Astrocyte (in vitro differentiated cells and primary cell): ENCODE data around the gene ATF6. TPM values are rescaled to one million over a fixed set of nuclear protein-coding genes. Genes with fewer than 3 reads are reported as not detected.

Experiments used
- DNase-seq: peaks from one replicate; pipeline ENCODE4 v3.0.0-alpha.2; 2010; ENCODE audit warnings: low read depth
- FAIRE-seq: peaks from 2 replicates; lab custom pipeline; 2011; peaks lifted over from hg19 to GRCh38; lab: Jason Lieb, UNC
- H2AFZ ChIP-seq: 2 replicates; pipeline ENCODE4 v1.6.0; 2012; ENCODE audit warnings: low read depth, low read length, inconsistent platforms
- H3K27ac ChIP-seq: 2 replicates; pipeline ENCODE4 v1.5.1; 2011; ENCODE audit warnings: low read depth, low read length, inconsistent platforms
- H3K27me3 ChIP-seq: 2 replicates; pipeline ENCODE4 v1.6.0; 2011; ENCODE audit warnings: low read length, inconsistent platforms; ENCODE audit not compliant: insufficient read depth
- H3K36me3 ChIP-seq: 2 replicates; pipeline ENCODE4 v1.5.1; 2011; ENCODE audit warnings: low read length, inconsistent platforms; ENCODE audit not compliant: insufficient read depth
- H3K4me1 ChIP-seq: 2 replicates; pipeline ENCODE4 v1.5.1; 2011; ENCODE audit warnings: low read length, inconsistent platforms; ENCODE audit not compliant: insufficient read depth
- H3K4me2 ChIP-seq: 2 replicates; pipeline ENCODE4 v1.6.0; 2012; ENCODE audit warnings: low read length, inconsistent platforms
- H3K4me3 ChIP-seq: 2 replicates; pipeline ENCODE4 v1.5.1; 2011; ENCODE audit warnings: low read depth, mild to moderate bottlenecking, low read length, inconsistent platforms; ENCODE audit not compliant: insufficient read depth
- H3K79me2 ChIP-seq: 2 replicates; pipeline ENCODE4 v1.6.0; 2012; ENCODE audit warnings: mild to moderate bottlenecking, low read length, inconsistent platforms; ENCODE audit not compliant: insufficient read depth
- H3K9ac ChIP-seq: 2 replicates; pipeline ENCODE4 v1.6.0; 2012; ENCODE audit warnings: mild to moderate bottlenecking, low read length, inconsistent platforms
- H3K9me3 ChIP-seq: 2 replicates; pipeline ENCODE4 v1.5.1; 2012; ENCODE audit warnings: low read depth, mild to moderate bottlenecking, low read length, inconsistent platforms; ENCODE audit not compliant: insufficient read depth
- H4K20me1 ChIP-seq: 2 replicates; pipeline ENCODE4 v1.6.0; 2012; ENCODE audit warnings: low read length, inconsistent platforms; ENCODE audit not compliant: insufficient read depth
- H3K27ac Mint-ChIP-seq: one replicate; pipeline ENCODE4 v1.8.0; 2021; ENCODE audit warnings: mild to moderate bottlenecking, mixed read lengths; ENCODE audit not compliant: unreplicated experiment
- H3K27me3 Mint-ChIP-seq: one replicate; pipeline ENCODE4 v1.8.0; 2021; ENCODE audit warnings: low read depth, mixed read lengths; ENCODE audit not compliant: unreplicated experiment
- H3K36me3 Mint-ChIP-seq: one replicate; pipeline ENCODE4 v1.8.0; 2021; ENCODE audit warnings: low read depth, mixed read lengths; ENCODE audit not compliant: unreplicated experiment
- H3K4me1 Mint-ChIP-seq: one replicate; pipeline ENCODE4 v1.8.0; 2021; ENCODE audit warnings: low read depth, mixed read lengths; ENCODE audit not compliant: unreplicated experiment
- H3K4me3 Mint-ChIP-seq: one replicate; pipeline ENCODE4 v1.8.0; 2021; ENCODE audit warnings: mild to moderate bottlenecking, moderate library complexity, mixed read lengths; ENCODE audit not compliant: unreplicated experiment
- H3K9me3 Mint-ChIP-seq: one replicate; pipeline ENCODE4 v1.8.0; 2021; ENCODE audit warnings: mild to moderate bottlenecking, mixed read lengths; ENCODE audit not compliant: unreplicated experiment
- EZH2 ChIP-seq: IDR thresholded peaks from 2 replicates; pipeline ENCODE4 v1.6.1; 2012; ENCODE audit warnings: mild to moderate bottlenecking, low read length, inconsistent platforms; ENCODE audit not compliant: insufficient read depth
- total RNA-seq: library from RNA; stranded (reverse); gene quantifications from 2 replicates; pipeline ENCODE4 v1.2.1, GENCODE V29; 2021
- TF ChIP-seq, protein P1 (sequence below): IDR thresholded peaks from 2 replicates; pipeline ENCODE4 v1.5.1; 2011; ENCODE audit warnings: low read depth, mild to moderate bottlenecking, inconsistent platforms, low read length, moderate library complexity; ENCODE audit not compliant: insufficient read depth

The ATF6 gene
- total RNA-seq, 1 donor from 2014 or later, result 25.4 TPM

DNA sequence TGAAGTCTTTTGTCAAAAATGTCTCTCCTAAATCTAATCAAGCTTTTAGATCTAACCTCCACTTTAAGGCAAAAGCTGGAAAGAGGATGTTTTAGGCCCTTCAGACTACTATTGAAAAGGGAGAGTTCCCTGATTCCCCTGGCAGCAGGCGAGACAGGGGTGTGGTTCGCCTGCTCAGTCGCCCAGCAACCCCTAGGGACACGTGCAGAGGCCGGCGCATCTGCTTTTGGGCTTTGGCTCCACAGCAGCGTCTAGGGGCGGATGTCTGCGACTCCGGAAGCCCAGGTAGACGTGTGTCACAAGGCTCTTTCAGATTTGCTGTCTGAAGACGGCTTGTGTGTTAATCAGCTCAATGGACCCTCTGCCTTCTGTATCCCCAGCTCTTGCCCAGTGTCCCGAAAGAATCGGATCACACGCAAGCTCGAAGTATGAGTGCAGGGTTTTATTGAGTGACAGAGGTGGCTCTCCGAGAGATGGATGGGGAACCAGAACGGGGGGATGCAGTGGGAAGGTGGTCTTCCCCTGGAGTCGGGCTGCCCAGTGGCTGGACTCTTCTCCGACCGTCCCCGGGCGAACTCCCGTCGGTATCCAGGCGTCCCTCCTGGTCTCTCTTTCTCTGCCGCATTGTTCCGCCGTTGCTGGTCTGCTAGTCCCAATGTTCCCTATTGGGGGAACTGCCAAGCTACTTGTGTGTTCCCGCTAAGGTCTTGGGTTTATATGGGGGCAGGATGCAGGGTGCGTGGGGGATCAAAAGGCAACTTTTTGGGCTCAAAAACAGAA is 212.1 kb downstream of the ATF6 start:
- FAIRE-seq (no peak), DNase-seq (no peak)
- Histone ChIP-seq H3K4me3 (no peak overlapping the region), H3K27me3 (no peaks in the 10 kb centered on the region), H4K20me1 (no peaks in the 10 kb centered on the region), H3K79me2 (no peaks in the 10 kb centered on the region), H3K4me2 (no peak overlapping the region), H2AFZ (no peak overlapping the region), H3K4me1 (no peaks in the 10 kb centered on the region), H3K36me3 (no peaks in the 10 kb centered on the region), H3K27ac (no peak overlapping the region), H3K9ac (no peak overlapping the region), H3K9me3 (no peaks in the 10 kb centered on the region)
- H3K36me3 Mint-ChIP-seq, result peaks cover 6% of the 10 kb centered on the region
- H3K27me3 Mint-ChIP-seq, result peaks cover 12% of the 10 kb centered on the region
- H3K4me1 Mint-ChIP-seq, result peaks cover 4% of the 10 kb centered on the region
- TF ChIP-seq EZH2, result no peak
- TF ChIP-seq, protein P1, sequence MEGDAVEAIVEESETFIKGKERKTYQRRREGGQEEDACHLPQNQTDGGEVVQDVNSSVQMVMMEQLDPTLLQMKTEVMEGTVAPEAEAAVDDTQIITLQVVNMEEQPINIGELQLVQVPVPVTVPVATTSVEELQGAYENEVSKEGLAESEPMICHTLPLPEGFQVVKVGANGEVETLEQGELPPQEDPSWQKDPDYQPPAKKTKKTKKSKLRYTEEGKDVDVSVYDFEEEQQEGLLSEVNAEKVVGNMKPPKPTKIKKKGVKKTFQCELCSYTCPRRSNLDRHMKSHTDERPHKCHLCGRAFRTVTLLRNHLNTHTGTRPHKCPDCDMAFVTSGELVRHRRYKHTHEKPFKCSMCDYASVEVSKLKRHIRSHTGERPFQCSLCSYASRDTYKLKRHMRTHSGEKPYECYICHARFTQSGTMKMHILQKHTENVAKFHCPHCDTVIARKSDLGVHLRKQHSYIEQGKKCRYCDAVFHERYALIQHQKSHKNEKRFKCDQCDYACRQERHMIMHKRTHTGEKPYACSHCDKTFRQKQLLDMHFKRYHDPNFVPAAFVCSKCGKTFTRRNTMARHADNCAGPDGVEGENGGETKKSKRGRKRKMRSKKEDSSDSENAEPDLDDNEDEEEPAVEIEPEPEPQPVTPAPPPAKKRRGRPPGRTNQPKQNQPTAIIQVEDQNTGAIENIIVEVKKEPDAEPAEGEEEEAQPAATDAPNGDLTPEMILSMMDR, result no peak
- H3K9me3 Mint-ChIP-seq, result peaks cover 5% of the 10 kb centered on the region
- no peak overlapping the region for H3K27ac Mint-ChIP-seq
- no peak overlapping the region for H3K4me3 Mint-ChIP-seq

DNA sequence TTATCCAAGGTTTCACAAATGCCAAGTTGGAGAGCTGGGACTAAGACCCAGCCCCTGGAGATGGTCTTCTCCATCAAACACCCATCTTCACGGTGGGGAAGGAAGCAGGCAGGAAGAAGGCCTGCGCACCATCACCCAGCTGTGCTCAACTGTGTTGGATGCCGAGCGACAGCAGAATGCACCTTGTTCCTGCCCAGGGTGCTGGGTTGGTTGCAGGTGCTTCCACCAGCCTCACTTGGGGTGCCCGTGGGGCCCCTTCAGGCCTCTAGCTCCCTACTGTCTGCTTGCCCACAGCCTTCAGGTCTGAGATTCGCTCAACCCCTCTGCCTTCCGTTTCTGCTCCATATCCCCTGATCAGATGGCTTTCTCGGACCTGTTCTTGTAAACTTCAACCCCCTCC is 215.0 kb downstream of the ATF6 start:
- Histone ChIP-seq H3K4me2 (no peak overlapping the region), H3K9ac (no peak overlapping the region), H3K9me3 (no peaks in the 10 kb centered on the region), H3K4me3 (no peak overlapping the region), H3K79me2 (no peaks in the 10 kb centered on the region), H4K20me1 (no peaks in the 10 kb centered on the region), H3K4me1 (no peaks in the 10 kb centered on the region), H3K27me3 (no peaks in the 10 kb centered on the region), H2AFZ (no peak overlapping the region), H3K27ac (no peak overlapping the region), H3K36me3 (no peaks in the 10 kb centered on the region)
- Mint-ChIP-seq H3K27ac (no peak overlapping the region), H3K4me3 (no peak overlapping the region), H3K36me3 (peaks cover 21% of the 10 kb centered on the region), H3K4me1 (no peaks in the 10 kb centered on the region), H3K9me3 (peaks cover 10% of the 10 kb centered on the region), H3K27me3 (peaks cover 14% of the 10 kb centered on the region)
- TF ChIP-seq, protein P1, result no peak
- TF ChIP-seq EZH2, result no peak
- DNase-seq (no peak), FAIRE-seq (no peak)
